C4-2B (cell line): ENCODE measurements around the gene ROR2.

ENCODE experiments used
- H3K27ac ChIP-seq: fragments of 450-650 bp; 2 replicates; pipeline ENCODE4 v1.5.1; 2017
- ZFX ChIP-seq: fragments of 450-650 bp; IDR thresholded peaks from 2 replicates; pipeline ENCODE4 v1.6.1; 2017
- TF ChIP-seq, protein P1 (sequence below): fragments of 450-650 bp; conservative IDR thresholded peaks from 2 replicates; pipeline ENCODE4 v1.5.1; 2017; ENCODE audit warnings: mild to moderate bottlenecking

Gene ROR2

GRCh38 chr9:91899219-91899563, 50.8 kb downstream of the ROR2 start:
- no peak overlapping the region for H3K27ac ChIP-seq
- TF ChIP-seq, protein P1, sequence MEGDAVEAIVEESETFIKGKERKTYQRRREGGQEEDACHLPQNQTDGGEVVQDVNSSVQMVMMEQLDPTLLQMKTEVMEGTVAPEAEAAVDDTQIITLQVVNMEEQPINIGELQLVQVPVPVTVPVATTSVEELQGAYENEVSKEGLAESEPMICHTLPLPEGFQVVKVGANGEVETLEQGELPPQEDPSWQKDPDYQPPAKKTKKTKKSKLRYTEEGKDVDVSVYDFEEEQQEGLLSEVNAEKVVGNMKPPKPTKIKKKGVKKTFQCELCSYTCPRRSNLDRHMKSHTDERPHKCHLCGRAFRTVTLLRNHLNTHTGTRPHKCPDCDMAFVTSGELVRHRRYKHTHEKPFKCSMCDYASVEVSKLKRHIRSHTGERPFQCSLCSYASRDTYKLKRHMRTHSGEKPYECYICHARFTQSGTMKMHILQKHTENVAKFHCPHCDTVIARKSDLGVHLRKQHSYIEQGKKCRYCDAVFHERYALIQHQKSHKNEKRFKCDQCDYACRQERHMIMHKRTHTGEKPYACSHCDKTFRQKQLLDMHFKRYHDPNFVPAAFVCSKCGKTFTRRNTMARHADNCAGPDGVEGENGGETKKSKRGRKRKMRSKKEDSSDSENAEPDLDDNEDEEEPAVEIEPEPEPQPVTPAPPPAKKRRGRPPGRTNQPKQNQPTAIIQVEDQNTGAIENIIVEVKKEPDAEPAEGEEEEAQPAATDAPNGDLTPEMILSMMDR = no peak

DNA sequence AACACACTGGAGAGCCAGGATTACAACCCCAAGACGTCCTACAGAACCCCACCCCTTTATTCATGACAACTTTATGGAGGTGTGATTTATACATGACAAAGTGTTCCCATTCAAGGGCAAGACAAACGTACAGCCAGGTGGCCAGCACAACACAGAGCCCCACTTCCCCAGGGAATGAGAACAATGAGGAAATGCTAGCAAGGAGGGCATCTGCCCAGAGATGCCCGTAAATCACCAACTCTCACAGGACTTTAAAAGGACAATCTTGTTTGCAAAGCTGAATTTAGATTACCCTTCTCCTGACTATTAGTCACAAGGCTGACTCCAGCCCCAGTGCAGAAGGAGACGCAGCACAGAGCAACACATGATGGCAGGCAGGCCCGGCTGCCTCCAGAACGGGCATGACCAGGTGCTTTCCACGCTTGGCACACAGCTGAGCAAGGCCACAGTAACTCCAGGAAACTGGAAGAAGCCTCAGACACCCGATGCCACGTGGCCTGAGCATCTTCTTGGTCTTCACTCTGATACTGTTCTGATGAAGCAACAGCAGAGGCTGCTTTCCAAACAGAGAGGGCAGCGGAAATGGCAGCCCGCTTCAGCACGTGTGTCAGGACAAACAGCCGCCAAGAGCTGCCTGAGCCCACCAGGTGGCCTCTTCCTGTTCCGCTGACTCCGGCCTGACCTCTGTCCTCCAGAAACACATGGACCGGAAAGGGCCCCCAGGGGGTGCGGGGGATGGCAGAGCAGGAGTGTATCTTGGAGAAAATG, 51.4 kb downstream of the ROR2 start:
- no peak for TF ChIP-seq ZFX
- TF ChIP-seq, protein P1 = no peak
- H3K27ac ChIP-seq = no peak overlapping the region

DNA sequence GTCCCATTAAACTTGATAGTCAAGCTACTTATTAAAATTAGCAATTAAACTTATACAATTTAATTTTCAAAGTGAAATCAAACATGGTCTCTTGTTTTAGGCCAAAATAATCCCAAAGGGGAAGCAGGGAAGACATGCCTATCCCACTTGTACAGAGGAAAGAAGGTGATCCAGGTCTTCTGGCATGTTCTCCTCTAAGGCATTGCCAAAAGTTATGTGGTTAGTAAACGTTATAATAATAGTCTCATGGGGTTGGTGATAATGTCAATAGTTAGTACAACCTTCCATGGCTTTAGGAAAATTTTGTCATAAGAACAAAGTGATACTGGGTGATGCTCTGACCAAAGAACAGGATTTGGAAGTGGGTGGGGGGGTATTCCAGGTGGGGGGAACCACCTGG, 52.8 kb downstream of the ROR2 start:
- TF ChIP-seq ZFX = no peak
- TF ChIP-seq, protein P1 = no peak
- H3K27ac ChIP-seq = no peak overlapping the region

GRCh38 chr9:91896513-91897121, 53.4 kb downstream of the ROR2 start:
- TF ChIP-seq ZFX = no peak
- TF ChIP-seq, protein P1 = no peak
- no peak overlapping the region for H3K27ac ChIP-seq

- H3K27ac ChIP-seq = no peak overlapping the region
Measured at GRCh38 chr9:91896097-91896496, 53.9 kb downstream of the ROR2 start.

GRCh38 chr9:91894536-91894935, 55.5 kb downstream of the ROR2 start:
- no peak overlapping the region for H3K27ac ChIP-seq
- no peak for TF ChIP-seq ZFX
- TF ChIP-seq, protein P1 = no peak

More at GRCh38 chr9:91896097-91896496, 53.9 kb downstream of the ROR2 start:
- TF ChIP-seq ZFX = no peak
- TF ChIP-seq, protein P1 = no peak

DNA sequence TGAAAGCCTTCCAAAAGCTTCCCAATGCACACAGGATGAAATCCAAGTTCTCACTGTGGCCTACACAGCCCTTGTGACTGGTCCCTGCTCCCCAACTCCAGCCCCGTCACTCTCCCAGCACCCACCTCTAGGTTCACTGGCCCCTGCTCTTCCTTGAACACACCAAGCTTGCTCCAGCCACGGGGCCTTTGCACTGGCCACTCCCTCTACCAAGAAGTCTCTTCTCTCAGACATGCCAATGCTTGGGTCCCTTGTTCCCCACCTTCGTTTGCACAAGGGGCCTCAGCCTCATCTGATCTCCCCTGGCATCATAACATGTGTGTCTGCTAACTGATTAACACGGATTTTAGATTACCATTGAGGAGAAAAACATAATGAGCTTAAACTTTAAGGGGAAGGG, 56.0 kb downstream of the ROR2 start:
- H3K27ac ChIP-seq = no peak overlapping the region
- TF ChIP-seq, protein P1 = no peak
- no peak for TF ChIP-seq ZFX
